ENCODE measurements around the gene ACTN4.

Gene ACTN4

DNA sequence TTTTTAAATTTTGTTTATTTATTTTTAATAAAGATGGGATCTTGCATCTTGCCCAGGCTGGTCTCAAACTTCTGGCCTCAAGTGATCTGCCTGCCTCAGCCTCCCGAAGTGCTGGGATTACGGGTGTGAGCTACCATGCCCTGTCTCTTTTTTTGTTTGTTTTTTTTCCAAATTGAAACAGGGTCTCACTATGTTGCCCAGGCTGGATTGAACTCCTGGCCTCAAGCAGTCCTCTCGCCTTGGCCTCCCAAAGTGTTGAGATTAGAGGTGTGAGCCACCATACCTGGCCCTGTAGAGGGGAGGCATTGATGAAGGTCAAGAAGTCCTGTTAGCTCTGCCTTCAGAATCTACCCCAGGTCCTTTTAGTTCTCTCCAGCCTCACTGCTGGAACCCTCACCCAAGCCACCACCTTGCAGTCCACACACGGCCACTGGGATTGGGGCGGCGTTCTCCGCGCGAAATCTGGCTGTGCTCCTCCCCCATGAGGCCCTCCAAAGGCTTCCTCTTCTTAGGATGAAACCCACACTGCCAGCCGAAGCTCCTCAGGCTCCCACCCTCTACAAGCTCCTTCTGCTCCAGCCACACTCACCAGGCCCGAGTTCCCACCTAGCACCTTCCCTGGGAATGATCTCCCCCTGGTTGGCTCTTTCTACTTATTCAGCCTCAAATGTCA is 34.9 kb downstream of the ACTN4 start:
- TF ChIP-seq, protein P1, sequence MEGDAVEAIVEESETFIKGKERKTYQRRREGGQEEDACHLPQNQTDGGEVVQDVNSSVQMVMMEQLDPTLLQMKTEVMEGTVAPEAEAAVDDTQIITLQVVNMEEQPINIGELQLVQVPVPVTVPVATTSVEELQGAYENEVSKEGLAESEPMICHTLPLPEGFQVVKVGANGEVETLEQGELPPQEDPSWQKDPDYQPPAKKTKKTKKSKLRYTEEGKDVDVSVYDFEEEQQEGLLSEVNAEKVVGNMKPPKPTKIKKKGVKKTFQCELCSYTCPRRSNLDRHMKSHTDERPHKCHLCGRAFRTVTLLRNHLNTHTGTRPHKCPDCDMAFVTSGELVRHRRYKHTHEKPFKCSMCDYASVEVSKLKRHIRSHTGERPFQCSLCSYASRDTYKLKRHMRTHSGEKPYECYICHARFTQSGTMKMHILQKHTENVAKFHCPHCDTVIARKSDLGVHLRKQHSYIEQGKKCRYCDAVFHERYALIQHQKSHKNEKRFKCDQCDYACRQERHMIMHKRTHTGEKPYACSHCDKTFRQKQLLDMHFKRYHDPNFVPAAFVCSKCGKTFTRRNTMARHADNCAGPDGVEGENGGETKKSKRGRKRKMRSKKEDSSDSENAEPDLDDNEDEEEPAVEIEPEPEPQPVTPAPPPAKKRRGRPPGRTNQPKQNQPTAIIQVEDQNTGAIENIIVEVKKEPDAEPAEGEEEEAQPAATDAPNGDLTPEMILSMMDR (IDR thresholded peaks at IDR 0.05; ENCODE audit: borderline replicate concordance, control extremely low read depth, extremely low read depth, insufficient read depth, missing control alignments): no peak
- no peak for DNase-seq (ENCODE audit: low spot score)
- in situ Hi-C loops (cut with MboI; ENCODE audit: low sequenced_read_pairs, unreplicated experiment): no loop called here

DNA sequence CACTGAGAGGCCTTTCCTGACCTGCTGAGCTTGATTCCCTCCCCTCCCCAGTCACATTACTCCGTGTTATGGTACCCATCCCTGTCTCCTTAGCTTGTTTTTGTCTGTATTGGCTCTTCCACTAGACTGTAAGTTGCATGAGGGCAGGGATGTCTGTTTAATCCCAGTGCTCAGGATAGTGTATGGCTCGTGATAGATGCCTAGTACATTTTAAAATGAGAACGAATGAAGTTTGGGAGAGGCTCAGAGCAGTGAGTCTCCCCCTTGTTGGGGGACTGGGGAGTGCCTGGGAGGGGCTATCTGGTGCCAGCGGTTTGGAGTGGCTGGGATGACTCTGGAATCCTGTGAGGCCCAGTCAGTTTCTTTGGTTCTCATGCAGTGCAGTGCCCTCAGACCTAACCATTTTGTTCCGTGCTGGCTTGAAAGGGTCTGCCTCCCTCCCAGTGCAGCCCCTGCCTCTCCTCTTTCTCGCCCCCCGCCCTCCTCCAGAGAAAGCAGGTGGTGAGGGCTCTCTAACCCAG is 35.5 kb downstream of the ACTN4 start:
- TF ChIP-seq, protein P1 (IDR thresholded peaks at IDR 0.05; ENCODE audit: borderline replicate concordance, control extremely low read depth, extremely low read depth, insufficient read depth, missing control alignments): no peak
- DNase-seq (ENCODE audit: low spot score): no peak
- in situ Hi-C loops (cut with MboI; ENCODE audit: low sequenced_read_pairs, unreplicated experiment): no loop called here

DNA sequence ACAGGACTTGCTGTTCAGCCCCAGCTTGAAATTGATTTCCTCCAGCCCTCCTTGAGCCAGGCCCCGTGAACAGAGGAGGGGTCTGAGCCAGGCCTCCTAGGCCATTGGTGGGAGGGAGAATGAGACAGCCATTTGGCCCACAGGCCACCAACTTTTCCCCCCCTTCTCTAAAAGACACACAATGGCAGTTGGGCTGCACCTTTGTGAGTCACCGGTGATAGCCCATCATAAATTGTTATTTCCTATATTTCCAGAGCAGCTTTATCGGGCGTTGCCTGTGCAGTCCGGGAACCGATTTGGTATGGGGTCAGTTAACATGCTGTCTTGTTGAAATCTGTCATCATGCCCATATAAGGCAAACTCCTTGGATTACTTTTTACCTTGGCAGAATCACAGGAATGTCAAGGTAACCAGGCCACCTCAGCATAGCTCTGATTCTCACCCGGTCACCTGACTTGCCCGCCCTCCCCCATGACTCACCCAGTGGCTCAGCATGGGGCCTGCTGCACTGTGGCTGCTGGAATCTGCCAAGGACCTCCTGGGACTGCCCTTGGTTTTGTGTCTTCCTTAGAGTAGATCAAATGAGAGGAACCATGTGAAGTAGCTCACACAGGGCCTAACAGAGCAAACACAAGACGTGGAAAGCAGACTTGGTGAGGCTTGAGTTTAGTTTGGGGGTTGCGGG is 36.1 kb downstream of the ACTN4 start:
- in situ Hi-C loops (cut with MboI; ENCODE audit: low sequenced_read_pairs, unreplicated experiment): no loop called here
- no peak for DNase-seq (ENCODE audit: low spot score)
- TF ChIP-seq, protein P1 (IDR thresholded peaks at IDR 0.05; ENCODE audit: borderline replicate concordance, control extremely low read depth, extremely low read depth, insufficient read depth, missing control alignments): no peak

DNA sequence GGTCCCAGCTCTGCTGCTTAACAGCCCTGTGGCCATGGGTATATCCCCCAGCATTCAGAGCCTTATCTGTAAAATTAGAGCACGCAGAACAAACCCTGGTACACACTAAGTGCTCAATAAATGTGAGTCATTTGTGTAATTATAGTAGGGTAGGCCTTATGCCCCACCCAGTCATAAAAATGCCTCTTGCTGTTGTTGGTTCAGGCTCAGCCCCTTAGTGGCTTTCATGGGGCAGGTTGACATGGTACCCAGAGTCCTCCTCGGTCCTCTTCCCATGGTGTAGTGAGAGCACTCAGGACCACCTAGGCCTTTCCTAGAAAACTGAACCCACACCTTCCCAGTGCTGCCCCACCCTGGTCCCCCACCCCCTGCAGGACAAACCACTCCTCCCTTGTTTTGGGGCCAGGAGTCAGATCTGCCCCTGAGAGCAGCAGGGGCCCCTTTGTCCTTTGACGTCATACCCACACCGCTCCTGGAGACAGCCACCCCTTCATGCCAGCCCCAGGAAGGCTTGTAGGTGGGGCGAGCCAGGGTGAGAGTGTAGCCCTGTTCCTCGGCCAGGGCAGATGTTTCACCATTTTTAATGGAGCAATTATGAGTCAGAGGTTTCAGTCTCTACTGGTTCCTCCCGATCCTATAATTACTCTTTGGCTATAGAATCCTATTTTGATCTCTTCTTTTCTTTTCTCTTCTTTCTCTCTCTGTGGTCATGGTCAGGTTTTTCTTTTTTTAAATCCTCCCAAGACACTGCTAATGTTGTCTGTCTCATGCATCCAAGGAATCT is 36.8 kb downstream of the ACTN4 start:
- DNase-seq (ENCODE audit: low spot score): no peak
- in situ Hi-C loops (cut with MboI; ENCODE audit: low sequenced_read_pairs, unreplicated experiment): no loop called here
- TF ChIP-seq, protein P1 (IDR thresholded peaks at IDR 0.05; ENCODE audit: borderline replicate concordance, control extremely low read depth, extremely low read depth, insufficient read depth, missing control alignments): no peak

DNA sequence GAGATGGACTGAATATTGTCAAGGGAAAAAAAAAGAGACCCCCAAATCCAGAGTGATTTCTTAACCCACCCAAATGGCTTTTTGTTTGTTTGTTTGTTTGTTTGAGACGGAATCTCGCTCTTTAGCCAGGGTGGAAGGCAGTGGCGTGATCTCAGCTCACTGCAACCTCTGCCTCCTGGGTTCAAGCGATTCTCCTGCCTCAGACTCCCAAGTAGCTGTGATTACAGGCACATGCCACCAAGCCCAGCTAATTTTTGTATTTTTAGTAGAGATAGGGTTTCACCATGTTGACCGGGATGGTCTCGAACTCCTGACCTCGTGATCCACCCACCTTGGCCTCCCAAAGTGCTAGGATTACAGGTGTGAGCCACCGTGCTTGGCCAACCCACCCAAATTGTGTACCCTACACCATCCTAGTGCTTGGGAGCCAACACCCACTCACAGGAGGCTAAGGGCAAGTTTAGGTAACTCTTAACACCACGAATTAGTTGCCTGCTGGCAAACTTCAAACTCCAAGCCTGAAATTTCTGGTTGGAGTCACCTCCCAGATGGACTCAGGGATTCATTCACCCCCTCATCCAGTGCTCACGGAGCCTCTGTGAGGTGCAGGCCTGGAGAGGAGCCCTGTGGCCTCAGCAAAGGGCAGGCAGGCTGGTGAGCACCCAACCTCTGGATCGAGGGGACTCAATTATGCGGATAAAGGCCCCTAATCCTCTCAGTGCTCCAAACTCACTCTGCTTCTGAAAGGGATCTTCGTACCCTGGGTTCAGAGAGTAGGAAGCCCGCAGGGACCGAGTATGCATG is 37.6 kb downstream of the ACTN4 start:
- TF ChIP-seq, protein P1 (IDR thresholded peaks at IDR 0.05; ENCODE audit: borderline replicate concordance, control extremely low read depth, extremely low read depth, insufficient read depth, missing control alignments): no peak
- in situ Hi-C loops (cut with MboI; ENCODE audit: low sequenced_read_pairs, unreplicated experiment): no loop called here
- no peak for DNase-seq (ENCODE audit: low spot score)

Data from GM13976 (cell line).